ENCODE results near the gene DCAF8L2. TPM values are rescaled to one million over a fixed set of nuclear protein-coding genes. Genes with fewer than 3 reads are reported as not detected.

The DCAF8L2 gene
- total and polyA plus RNA-seq, 5 donors, result not detected

GRCh38 chrX:27599928-27600327, 9.8 kb downstream of the DCAF8L2 start:
- Histone ChIP-seq H3K4me1 (ENCODE audit: control insufficient read depth, insufficient read depth, low read length) (no peaks in the 10 kb centered on the region), H3K27ac (ENCODE audit: low read length) (no peak overlapping the region), H3K27me3 (ENCODE audit: control insufficient read depth, insufficient read depth) (no peaks in the 10 kb centered on the region), H3K4me3 (ENCODE audit: low read length) (no peak overlapping the region), H3K9me3 (ENCODE audit: control insufficient read depth, low read length) (no peaks in the 10 kb centered on the region)
- ATAC-seq (no peak), DNase-seq (no peak)
- intact Hi-C loops (cut with DNase I), result no loop called here
- WGBS, result 75% methylated on average over 4 of the region's 4 CpGs

- intact Hi-C loops (cut with DNase I), result no loop called here
- Histone ChIP-seq H3K4me3 (ENCODE audit: low read length) (no peak overlapping the region), H3K9me3 (ENCODE audit: control insufficient read depth, low read length) (no peaks in the 10 kb centered on the region), H3K27ac (ENCODE audit: low read length) (no peak overlapping the region), H3K4me1 (ENCODE audit: control insufficient read depth, insufficient read depth, low read length) (no peaks in the 10 kb centered on the region), H3K27me3 (ENCODE audit: control insufficient read depth, insufficient read depth) (no peaks in the 10 kb centered on the region)
- DNase-seq (no peak), ATAC-seq (no peak)
- WGBS, result 86% methylated on average over 2 of the region's 2 CpGs
Measured at GRCh38 chrX:27600686-27601085, 10.5 kb downstream of the DCAF8L2 start.

GRCh38 chrX:27608671-27609070, 18.5 kb downstream of the DCAF8L2 start:
- intact Hi-C loops (cut with DNase I), result no loop called here
- H3K27ac ChIP-seq (ENCODE audit: low read length), result no peak overlapping the region
- no peak overlapping the region for H3K4me3 ChIP-seq (ENCODE audit: low read length)
- no peaks in the 10 kb centered on the region for H3K4me1 ChIP-seq (ENCODE audit: control insufficient read depth, insufficient read depth, low read length)
- whole genome bisulfite sequencing, result 86% methylated on average over 4 of the region's 4 CpGs
- no peaks in the 10 kb centered on the region for H3K9me3 ChIP-seq (ENCODE audit: control insufficient read depth, low read length)
- DNase-seq (no peak), ATAC-seq (no peak)
- no peaks in the 10 kb centered on the region for H3K27me3 ChIP-seq (ENCODE audit: control insufficient read depth, insufficient read depth)

- H3K9me3 ChIP-seq (ENCODE audit: control insufficient read depth, low read length), result no peaks in the 10 kb centered on the region
- DNase-seq (no peak), ATAC-seq (no peak)
- H3K4me1 ChIP-seq (ENCODE audit: control insufficient read depth, insufficient read depth, low read length), result no peaks in the 10 kb centered on the region
- no peaks in the 10 kb centered on the region for H3K27me3 ChIP-seq (ENCODE audit: control insufficient read depth, insufficient read depth)
- H3K4me3 ChIP-seq (ENCODE audit: low read length), result no peak overlapping the region
- intact Hi-C loops (cut with DNase I), result no loop called here
- 59% methylated on average over 1 of the region's 1 CpG for WGBS
- H3K27ac ChIP-seq (ENCODE audit: low read length), result no peak overlapping the region
Measured at GRCh38 chrX:27619459-27619858, 29.3 kb downstream of the DCAF8L2 start.

- H3K27me3 ChIP-seq (ENCODE audit: control insufficient read depth, insufficient read depth), result no peaks in the 10 kb centered on the region
- H3K27ac ChIP-seq (ENCODE audit: low read length), result no peak overlapping the region
- no peaks in the 10 kb centered on the region for H3K4me1 ChIP-seq (ENCODE audit: control insufficient read depth, insufficient read depth, low read length)
- H3K4me3 ChIP-seq (ENCODE audit: low read length), result no peak overlapping the region
- H3K9me3 ChIP-seq (ENCODE audit: control insufficient read depth, low read length), result no peaks in the 10 kb centered on the region
- intact Hi-C loops (cut with DNase I), result no loop called here
- DNase-seq, result no peak
- 31% methylated on average over 2 of the region's 2 CpGs for WGBS
- ATAC-seq, result no peak
Measured at GRCh38 chrX:27619975-27620374, 29.8 kb downstream of the DCAF8L2 start.

GRCh38 chrX:27622883-27623282, 32.7 kb downstream of the DCAF8L2 start:
- Histone ChIP-seq H3K9me3 (ENCODE audit: control insufficient read depth, low read length) (no peaks in the 10 kb centered on the region), H3K27me3 (ENCODE audit: control insufficient read depth, insufficient read depth) (no peaks in the 10 kb centered on the region), H3K4me1 (ENCODE audit: control insufficient read depth, insufficient read depth, low read length) (no peaks in the 10 kb centered on the region), H3K27ac (ENCODE audit: low read length) (no peak overlapping the region), H3K4me3 (ENCODE audit: low read length) (no peak overlapping the region)
- ATAC-seq, result no peak
- intact Hi-C loops (cut with DNase I), result no loop called here
- no peak for DNase-seq

GRCh38 chrX:27626066-27626465, 35.9 kb downstream of the DCAF8L2 start:
- 86% methylated on average over 3 of the region's 3 CpGs for whole genome bisulfite sequencing

GRCh38 chrX:27633328-27633727, 43.2 kb downstream of the DCAF8L2 start:
- Histone ChIP-seq H3K4me3 (ENCODE audit: low read length) (no peak overlapping the region), H3K27me3 (ENCODE audit: control insufficient read depth, insufficient read depth) (no peaks in the 10 kb centered on the region), H3K27ac (ENCODE audit: low read length) (no peak overlapping the region), H3K4me1 (ENCODE audit: control insufficient read depth, insufficient read depth, low read length) (no peaks in the 10 kb centered on the region), H3K9me3 (ENCODE audit: control insufficient read depth, low read length) (no peaks in the 10 kb centered on the region)
- ATAC-seq, result no peak
- 58% methylated on average over 3 of the region's 3 CpGs for WGBS
- DNase-seq, result no peak
- intact Hi-C loops (cut with DNase I), result no loop called here

More at GRCh38 chrX:27626066-27626465, 35.9 kb downstream of the DCAF8L2 start:
- DNase-seq (no peak), ATAC-seq (no peak)
- no peaks in the 10 kb centered on the region for H3K9me3 ChIP-seq (ENCODE audit: control insufficient read depth, low read length)
- no peak overlapping the region for H3K4me3 ChIP-seq (ENCODE audit: low read length)
- no peaks in the 10 kb centered on the region for H3K27me3 ChIP-seq (ENCODE audit: control insufficient read depth, insufficient read depth)
- intact Hi-C loops (cut with DNase I), result no loop called here
- no peak overlapping the region for H3K27ac ChIP-seq (ENCODE audit: low read length)
- H3K4me1 ChIP-seq (ENCODE audit: control insufficient read depth, insufficient read depth, low read length), result no peaks in the 10 kb centered on the region

GRCh38 chrX:27656581-27656980, 66.4 kb downstream of the DCAF8L2 start:
- intact Hi-C loops (cut with DNase I), result no loop called here
- no peak overlapping the region for H3K27ac ChIP-seq (ENCODE audit: low read length)
- H3K27me3 ChIP-seq (ENCODE audit: control insufficient read depth, insufficient read depth), result no peaks in the 10 kb centered on the region
- H3K4me1 ChIP-seq (ENCODE audit: control insufficient read depth, insufficient read depth, low read length), result no peaks in the 10 kb centered on the region
- 52% methylated on average over 1 of the region's 1 CpG for WGBS
- no peak overlapping the region for H3K4me3 ChIP-seq (ENCODE audit: low read length)
- DNase-seq (no peak), ATAC-seq (no peak)
- no peaks in the 10 kb centered on the region for H3K9me3 ChIP-seq (ENCODE audit: control insufficient read depth, low read length)

GRCh38 chrX:27660878-27661277, 70.7 kb downstream of the DCAF8L2 start:
- intact Hi-C loops (cut with DNase I), result no loop called here
- DNase-seq, result no peak
- ATAC-seq, result no peak
- H3K4me1 ChIP-seq (ENCODE audit: control insufficient read depth, insufficient read depth, low read length), result no peaks in the 10 kb centered on the region
- H3K4me3 ChIP-seq (ENCODE audit: low read length), result no peak overlapping the region
- H3K9me3 ChIP-seq (ENCODE audit: control insufficient read depth, low read length), result no peaks in the 10 kb centered on the region
- no peaks in the 10 kb centered on the region for H3K27me3 ChIP-seq (ENCODE audit: control insufficient read depth, insufficient read depth)
- no peak overlapping the region for H3K27ac ChIP-seq (ENCODE audit: low read length)

GRCh38 chrX:27671234-27671633, 81.1 kb downstream of the DCAF8L2 start:
- H3K27me3 ChIP-seq (ENCODE audit: control insufficient read depth, insufficient read depth), result no peaks in the 10 kb centered on the region
- WGBS, result 84% methylated on average over 2 of the region's 2 CpGs
- H3K4me3 ChIP-seq (ENCODE audit: low read length), result no peak overlapping the region
- no peak overlapping the region for H3K27ac ChIP-seq (ENCODE audit: low read length)
- intact Hi-C loops (cut with DNase I), result no loop called here
- H3K4me1 ChIP-seq (ENCODE audit: control insufficient read depth, insufficient read depth, low read length), result no peaks in the 10 kb centered on the region
- no peak for ATAC-seq
- DNase-seq, result no peak
- H3K9me3 ChIP-seq (ENCODE audit: control insufficient read depth, low read length), result no peaks in the 10 kb centered on the region

GRCh38 chrX:27674491-27674890, 84.3 kb downstream of the DCAF8L2 start:
- Histone ChIP-seq H3K4me3 (ENCODE audit: low read length) (no peak overlapping the region), H3K27ac (ENCODE audit: low read length) (no peak overlapping the region), H3K27me3 (ENCODE audit: control insufficient read depth, insufficient read depth) (no peaks in the 10 kb centered on the region), H3K9me3 (ENCODE audit: control insufficient read depth, low read length) (no peaks in the 10 kb centered on the region), H3K4me1 (ENCODE audit: control insufficient read depth, insufficient read depth, low read length) (no peaks in the 10 kb centered on the region)
- DNase-seq (no peak), ATAC-seq (no peak)
- 78% methylated on average over 4 of the region's 4 CpGs for WGBS
- intact Hi-C loops (cut with DNase I), result no loop called here
